ENCODE results near the gene MBP.
"Not testable (repeated sequence)": the region's sequence is repeated elsewhere in the genome, so short reads cannot be mapped to it uniquely, and the experiment has no call there.

The MBP gene

GRCh38 chr18:77004555-77005380 is 127.8 kb downstream of the MBP start:
- peak; percentile 27 for DNase-seq (ENCODE audit: low spot score)

- DNase-seq (ENCODE audit: low spot score) = no peak
These were observed 129.3 kb downstream of the MBP start for GRCh38 chr18:77003316-77003715.

DNA sequence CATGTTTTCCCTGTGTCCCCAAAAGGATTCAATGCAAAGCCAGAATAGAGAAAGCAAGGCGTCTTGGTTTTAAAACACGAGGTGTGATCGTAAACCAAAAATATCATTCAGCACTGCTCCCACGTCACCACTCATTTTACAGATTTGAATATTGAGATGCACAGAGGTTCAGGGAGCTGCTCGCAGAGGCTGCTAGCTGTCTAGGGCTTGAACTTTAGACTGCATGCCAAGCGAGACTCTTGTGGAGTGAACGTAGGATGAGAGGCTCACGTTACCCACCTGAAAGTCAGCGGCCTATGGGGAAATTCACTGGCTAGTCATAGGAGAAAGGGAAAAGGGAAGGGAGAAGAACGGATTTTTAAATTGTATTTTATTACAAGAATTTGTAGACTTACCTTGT is 130.1 kb downstream of the MBP start:
- no peak for DNase-seq (ENCODE audit: low spot score)

- no peak for DNase-seq (ENCODE audit: low spot score)
These were observed 130.6 kb downstream of the MBP start for GRCh38 chr18:77001979-77002378.

DNA sequence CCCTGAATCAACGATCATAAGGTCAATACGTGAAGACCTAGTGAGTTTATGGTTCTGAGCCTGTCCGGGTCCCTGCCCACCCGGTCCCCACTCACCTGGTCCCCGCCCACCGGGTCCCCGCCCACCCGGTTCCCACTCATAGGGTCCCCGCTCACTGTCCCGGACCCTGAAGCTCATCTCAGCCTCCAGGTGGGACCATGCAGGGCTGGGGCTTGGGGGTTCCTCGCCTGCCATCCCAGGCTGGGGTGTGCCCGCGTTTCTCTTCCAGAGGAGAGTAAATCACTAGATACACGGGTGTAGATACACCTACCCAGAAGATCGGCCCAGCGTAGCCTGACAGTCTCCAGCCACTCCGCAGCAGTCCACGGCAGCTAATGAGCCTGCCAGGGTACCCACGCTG is 131.5 kb downstream of the MBP start:
- DNase-seq (ENCODE audit: low spot score) = no peak

DNA sequence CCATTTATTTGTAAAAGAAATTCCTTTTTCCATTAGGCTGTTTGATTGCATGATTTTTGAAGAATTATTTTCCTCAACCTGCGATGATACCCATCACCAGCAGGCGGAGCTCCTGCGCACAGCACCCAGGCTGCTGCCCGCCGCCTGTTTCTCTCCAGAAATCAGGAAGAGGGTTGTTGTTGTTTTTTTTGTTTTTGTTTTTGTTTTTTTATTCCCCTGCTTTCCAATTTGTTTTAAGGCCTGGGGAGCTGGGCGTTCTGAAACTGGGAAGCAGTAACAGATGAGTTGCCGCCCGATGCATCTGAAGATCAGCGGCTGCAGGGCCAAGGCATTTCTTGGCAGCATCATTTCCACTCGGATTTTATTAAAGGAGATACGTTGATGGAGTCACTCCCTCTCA is 132.1 kb downstream of the MBP start:
- peak; percentile 18 for DNase-seq (ENCODE audit: low spot score)

DNA sequence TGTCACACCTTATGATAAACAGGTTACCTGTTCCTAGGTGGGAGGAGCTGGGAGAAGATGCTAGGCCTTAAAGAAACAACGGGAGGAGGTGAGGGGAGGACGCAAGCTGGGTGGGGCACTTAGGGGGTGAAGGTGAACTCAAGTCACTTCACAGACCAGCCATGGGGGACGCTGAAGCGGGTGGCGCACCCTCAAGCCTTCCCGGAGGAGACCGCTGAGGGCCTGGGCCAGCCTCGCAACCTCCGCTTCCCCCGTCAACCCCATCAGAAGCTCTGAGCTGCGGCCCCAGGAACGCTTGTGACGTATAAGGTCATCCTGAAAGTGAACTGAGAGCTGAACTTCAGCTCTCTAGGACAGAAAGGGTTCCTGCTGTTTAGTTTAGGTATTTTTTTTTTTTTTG is 133.5 kb downstream of the MBP start:
- no peak for DNase-seq (ENCODE audit: low spot score)

DNA sequence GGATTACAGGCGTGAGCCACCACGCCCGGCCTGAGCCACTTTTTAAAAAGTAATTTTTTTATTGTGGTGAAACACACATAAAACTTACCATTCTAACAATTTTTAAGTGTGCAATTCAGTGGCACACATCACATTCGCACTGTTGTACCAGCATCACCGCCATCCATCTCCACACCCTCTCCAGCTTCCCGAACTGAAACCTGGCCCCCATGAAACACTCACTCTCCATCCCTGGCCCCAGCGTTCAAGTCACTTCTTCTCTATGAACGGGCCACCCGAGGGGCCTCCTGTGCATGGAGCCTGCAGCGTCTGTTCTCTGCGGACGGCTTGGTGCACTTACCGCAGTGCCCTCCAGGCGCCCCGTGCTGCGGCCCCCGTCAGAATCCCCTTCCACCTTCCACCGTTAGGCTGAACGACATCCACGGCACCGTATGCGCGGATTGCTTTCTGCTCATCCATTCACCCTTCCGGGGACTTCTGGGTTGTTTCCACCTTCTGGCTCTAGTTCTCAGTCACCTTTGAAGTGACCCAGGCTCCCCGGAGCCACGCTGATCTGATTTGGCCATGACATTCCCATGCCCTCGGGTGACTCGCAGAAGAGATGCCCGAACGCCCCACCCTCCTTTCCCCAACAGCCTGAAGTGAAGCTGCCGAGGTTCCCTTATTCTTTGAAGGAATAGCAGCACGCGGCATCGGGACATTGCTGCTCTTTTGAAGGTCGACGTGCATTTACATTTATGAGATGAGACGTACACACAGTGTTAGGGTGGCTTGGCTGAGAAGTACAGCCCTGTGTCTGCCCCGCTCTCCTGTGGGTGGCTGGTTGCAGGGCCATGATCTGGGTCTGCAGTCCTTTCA is 134.4 kb downstream of the MBP start:
- DNase-seq (ENCODE audit: low spot score) = no peak

DNA sequence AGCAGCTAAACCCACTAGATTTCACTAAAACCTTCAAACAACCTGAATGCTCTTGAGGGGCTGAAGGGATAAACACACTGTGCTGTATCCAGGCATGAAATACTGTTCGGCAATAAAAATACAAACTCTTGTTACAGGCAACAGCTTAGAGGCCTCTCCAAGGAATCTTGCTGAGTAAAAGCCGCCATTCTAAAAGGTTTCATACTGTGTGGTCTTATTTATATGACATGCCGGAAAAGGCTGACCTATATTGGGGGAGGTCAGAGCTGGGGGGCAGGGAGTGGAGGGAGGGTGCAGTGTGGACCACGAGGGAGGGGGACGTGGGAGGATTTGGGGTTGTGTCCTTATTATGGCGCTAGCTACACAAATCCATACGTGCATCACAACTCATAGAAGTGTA is 136.2 kb downstream of the MBP start:
- DNase-seq (ENCODE audit: low spot score) = no peak

DNA sequence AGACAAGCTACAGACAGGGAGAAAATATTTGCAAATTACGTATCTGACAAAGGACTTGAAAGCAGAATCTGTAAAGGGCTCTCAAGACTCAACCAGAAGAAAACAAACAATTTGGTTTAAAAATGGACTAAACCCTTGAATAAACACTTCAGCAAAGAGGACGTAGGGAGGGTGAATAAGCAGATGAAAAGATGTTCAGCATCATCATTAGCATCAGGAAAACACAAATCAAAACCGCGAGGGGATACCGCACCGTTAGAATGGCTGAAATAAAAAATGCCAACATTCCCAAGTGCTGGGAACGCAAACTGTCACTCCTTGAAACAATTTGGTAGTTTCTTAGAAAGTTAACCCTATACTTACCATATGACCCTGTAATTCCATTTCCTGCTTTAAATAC is 136.7 kb downstream of the MBP start:
- DNase-seq (ENCODE audit: low spot score) = no peak

- DNase-seq (ENCODE audit: low spot score) = no peak
These were observed 138.4 kb downstream of the MBP start for GRCh38 chr18:76994086-76994654.

DNA sequence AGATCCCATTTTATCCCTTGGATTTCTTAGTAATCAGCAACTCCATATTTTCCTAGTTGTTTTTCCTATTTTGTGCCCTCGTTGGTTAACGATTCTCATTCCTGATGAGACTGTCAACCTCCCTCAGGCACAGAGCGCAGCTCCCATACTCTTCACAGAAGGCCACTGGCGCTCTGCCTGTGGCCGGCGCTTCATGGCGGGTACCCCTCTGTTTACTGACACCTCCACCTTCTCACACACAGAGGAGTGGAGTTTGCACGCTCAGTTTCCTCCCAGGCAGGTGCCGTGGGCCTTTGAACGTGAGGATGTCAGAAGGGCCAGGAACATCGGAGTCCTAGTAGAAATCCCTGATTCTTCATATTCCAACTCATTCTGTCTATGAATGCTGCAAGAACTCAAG is 139.0 kb downstream of the MBP start:
- no peak for DNase-seq (ENCODE audit: low spot score)

- no peak for DNase-seq (ENCODE audit: low spot score)
These were observed 139.5 kb downstream of the MBP start for GRCh38 chr18:76993085-76993382.

DNA sequence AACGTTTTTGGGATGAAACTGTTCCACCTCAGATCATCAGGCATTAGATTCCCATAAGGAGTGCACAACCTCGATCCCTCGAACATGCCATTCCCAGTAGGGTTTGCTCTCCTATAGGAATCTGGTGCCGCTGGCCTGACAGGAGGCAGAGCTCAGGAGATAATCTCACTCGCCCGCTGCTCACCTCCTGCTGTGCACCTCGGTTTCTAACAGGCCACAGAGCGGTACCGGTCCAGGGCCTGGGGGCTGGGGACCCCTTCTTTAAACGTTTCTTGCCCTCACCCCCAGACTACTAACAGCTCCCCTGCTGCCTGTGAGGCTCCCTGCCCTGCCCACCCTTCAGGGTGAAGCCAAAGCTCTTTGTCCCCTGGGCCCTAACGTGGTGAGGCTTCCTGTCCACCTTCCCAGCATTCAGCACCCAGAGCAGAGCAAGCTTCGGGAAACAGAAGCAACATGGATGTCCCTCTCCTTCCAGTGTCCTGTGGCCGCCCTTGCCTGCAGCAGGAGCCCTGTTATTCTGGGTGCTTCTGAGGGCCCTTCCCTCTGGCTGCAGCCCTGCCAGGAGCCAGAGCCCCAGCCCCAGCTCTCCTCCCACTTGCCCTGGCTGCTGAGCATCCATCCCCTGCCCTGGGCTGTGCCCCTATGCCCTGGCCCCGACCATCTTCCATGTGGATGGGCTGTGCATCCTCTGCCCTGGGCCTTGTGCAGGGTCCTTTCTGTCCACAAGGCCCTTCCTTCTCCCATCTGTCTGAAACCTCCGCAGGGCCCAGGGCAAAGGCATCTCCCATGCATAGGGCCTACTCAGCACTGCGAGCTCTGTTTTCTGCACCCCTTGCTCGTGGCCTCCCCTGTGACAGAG is 140.1 kb downstream of the MBP start:
- no peak for DNase-seq (ENCODE audit: low spot score)

DNA sequence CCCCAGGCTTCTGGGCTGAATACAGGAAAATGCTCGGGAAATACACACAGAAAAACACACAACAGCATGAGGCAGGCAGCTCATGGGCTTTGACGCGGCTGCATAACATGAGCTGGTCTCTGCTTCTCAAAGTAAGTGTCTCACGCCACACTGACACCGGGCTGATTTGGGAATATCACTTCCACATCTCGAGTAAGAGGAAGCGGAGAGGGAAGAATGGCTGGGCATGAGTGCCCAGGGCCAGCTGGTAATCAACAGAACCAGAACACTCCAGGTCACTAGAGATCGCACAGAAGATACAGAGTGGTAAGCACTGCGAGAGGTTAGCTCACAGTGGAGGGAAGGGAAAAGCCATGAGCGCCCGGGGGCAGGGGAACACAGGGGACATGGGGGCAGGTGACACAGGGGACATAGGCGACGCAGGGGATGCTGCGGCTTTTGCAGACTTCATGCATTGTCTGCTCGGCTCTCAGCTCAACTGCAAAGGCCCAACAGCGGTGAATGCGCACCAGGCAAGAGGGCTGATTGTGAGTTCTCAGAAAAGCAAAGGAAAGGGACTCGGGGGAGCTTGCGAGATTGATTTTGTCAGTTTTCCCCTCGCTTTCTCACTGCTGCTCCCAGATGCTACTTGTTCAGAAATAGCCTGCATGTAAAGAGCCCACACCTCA is 141.4 kb downstream of the MBP start:
- no peak for DNase-seq (ENCODE audit: low spot score)

DNA sequence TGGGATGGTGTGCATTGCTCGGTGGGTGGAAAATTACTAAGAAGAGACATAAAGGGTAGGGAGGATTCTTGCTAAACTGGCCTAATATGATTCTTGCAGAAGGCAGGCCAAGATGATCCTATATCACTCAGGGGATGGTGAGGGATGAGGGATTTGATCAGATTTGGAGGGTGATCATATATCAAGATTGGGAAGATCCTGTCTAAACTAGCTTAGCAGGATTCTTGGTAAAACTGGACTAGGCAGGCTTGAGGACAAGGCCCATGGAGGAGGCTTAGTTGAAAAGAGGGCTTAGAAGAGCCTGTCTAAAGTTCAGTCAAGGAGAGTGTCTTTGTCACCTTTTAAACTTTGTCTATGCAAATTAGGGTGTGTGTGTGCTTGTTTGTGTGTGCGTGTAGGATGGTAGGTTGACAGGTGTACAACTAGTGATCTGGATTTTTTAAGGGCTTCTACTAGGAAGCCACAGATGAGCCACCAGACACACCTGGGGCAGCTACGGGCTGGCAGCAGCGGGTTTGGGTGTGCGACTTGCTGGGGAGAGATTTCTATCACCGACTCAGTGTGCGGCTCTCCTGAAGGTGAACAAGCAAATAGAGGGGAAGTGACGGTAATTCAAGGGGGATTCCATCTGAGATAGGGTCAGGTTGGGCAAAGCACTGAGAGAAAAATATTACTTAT is 142.1 kb downstream of the MBP start:
- not testable (repeated sequence) for DNase-seq (ENCODE audit: low spot score)

GRCh38 chr18:76989647-76990190 is 142.9 kb downstream of the MBP start:
- no peak for DNase-seq (ENCODE audit: low spot score)

- no peak for DNase-seq (ENCODE audit: low spot score)
These were observed 143.5 kb downstream of the MBP start for GRCh38 chr18:76988827-76989646.

- DNase-seq (ENCODE audit: low spot score) = no peak
These were observed 144.4 kb downstream of the MBP start for GRCh38 chr18:76988031-76988826.
